GM12878 (cell line): ENCODE data around the gene GATA2.

Experiments
- BHLHE40 ChIP-seq, 2 experiments: fragments of 450-650 bp in 1 of 2; IDR thresholded peaks; 2 replicates each; pipeline ENCODE4 v1.6.1; 2011 to 2017; ENCODE audit warnings: low read depth in 2 of 2, borderline replicate concordance in 1 of 2, improper control_type of control experiment in 1 of 2, low read length in 1 of 2, mild to moderate bottlenecking in 1 of 2
- ESRRA ChIP-seq: IDR thresholded peaks from 2 replicates; pipeline ENCODE4 v1.6.1; 2012; ENCODE audit warnings: mild to moderate bottlenecking, low read length, improper control_type of control experiment
- JUND ChIP-seq: IDR thresholded peaks from 2 replicates; pipeline ENCODE4 v1.6.1; 2012; ENCODE audit warnings: low read depth, mild to moderate bottlenecking, low read length, improper control_type of control experiment, moderate library complexity
- POLR2A ChIP-seq: IDR thresholded peaks from 2 replicates; pipeline ENCODE4 v1.6.1; 2011; ENCODE audit warnings: low read depth, mild to moderate bottlenecking, low read length
- SMAD1 ChIP-seq: fragments of 450-650 bp; IDR thresholded peaks from 2 replicates; pipeline ENCODE4 v1.6.1; 2018; ENCODE audit warnings: mild to moderate bottlenecking, low read depth; ENCODE audit not compliant: partially characterized antibody
- TCF7 ChIP-seq: IDR thresholded peaks from 2 replicates; pipeline ENCODE4 v1.6.1; 2014; ENCODE audit warnings: antibody characterized with exemption, borderline replicate concordance
- ZNF207 ChIP-seq: fragments of 450-650 bp; IDR thresholded peaks from 2 replicates; pipeline ENCODE4 v1.6.1; 2014; ENCODE audit warnings: antibody characterized with exemption, mild to moderate bottlenecking, borderline replicate concordance
- TF ChIP-seq, protein P1 (sequence below): fragments of 450-650 bp; IDR thresholded peaks from 2 replicates; pipeline ENCODE4 v1.6.1; 2014; ENCODE audit warnings: mild to moderate bottlenecking
- TF ChIP-seq, protein P2 (sequence below), 3 experiments: IDR thresholded peaks in 2 of 3; conservative IDR thresholded peaks in 1 of 3; 2 replicates each; pipeline ENCODE4 v1.5.1; 2011; ENCODE audit warnings: low read depth in 3 of 3, low read length in 3 of 3, mild to moderate bottlenecking in 3 of 3, control low read depth in 2 of 3, moderate library complexity in 2 of 3, inconsistent platforms in 1 of 3, mixed read lengths in 1 of 3; ENCODE audit not compliant: control insufficient read depth in 2 of 3, insufficient read depth in 1 of 3; ENCODE audit errors: extremely low read depth in 1 of 3
- TF ChIP-seq, protein P3 (sequence below): fragments of 450-650 bp; IDR thresholded peaks from 2 replicates; pipeline ENCODE4 v1.6.1; 2018; ENCODE audit warnings: borderline replicate concordance, mild to moderate bottlenecking; ENCODE audit not compliant: partially characterized antibody
- TF ChIP-seq, protein P4 (sequence below): IDR thresholded peaks from 2 replicates; pipeline ENCODE4 v1.6.1; 2011; ENCODE audit warnings: borderline replicate concordance, low read depth, mild to moderate bottlenecking, moderate library complexity, mixed read lengths, low read length; ENCODE audit not compliant: insufficient read depth; ENCODE audit errors: extremely low read length

DNA sequence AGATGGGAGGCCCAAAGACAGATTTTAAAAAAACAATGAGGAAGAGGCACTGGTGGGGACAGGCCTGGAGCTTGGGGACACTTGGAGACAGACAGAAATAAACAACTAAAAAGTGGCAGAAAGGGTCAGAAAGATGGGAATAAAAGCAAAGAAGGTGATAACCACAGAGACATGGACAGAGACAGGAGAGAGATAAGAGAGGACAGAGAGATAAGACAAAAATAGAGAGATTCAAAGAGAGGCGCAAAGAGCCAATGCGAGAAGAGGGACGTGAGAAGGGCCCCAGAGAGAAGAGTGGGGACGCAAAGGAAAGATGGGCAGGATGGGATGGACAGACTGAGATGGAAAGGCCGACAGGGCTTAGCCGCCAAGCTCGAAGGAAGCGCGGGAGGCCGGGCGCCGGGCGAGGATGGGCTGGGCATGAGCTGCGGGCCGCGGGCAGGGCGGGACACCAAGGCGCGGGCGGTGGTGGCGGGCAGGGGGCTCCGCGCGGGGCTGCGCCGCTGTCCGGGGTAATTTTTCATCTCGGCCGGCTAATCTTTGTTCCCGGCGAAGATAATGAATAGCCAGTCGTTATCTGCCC lies 3.1 kb upstream of the GATA2 start:
- TF ChIP-seq, protein P1, sequence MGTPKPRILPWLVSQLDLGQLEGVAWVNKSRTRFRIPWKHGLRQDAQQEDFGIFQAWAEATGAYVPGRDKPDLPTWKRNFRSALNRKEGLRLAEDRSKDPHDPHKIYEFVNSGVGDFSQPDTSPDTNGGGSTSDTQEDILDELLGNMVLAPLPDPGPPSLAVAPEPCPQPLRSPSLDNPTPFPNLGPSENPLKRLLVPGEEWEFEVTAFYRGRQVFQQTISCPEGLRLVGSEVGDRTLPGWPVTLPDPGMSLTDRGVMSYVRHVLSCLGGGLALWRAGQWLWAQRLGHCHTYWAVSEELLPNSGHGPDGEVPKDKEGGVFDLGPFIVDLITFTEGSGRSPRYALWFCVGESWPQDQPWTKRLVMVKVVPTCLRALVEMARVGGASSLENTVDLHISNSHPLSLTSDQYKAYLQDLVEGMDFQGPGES = no peak
- TF ChIP-seq JUND = no peak
- no peak for TF ChIP-seq BHLHE40 (IDR thresholded peaks at IDR 0.05; ENCODE audit: borderline replicate concordance in 1 of 2, low read depth in 2 of 2, low read length in 1 of 2)
- TF ChIP-seq, protein P2, sequence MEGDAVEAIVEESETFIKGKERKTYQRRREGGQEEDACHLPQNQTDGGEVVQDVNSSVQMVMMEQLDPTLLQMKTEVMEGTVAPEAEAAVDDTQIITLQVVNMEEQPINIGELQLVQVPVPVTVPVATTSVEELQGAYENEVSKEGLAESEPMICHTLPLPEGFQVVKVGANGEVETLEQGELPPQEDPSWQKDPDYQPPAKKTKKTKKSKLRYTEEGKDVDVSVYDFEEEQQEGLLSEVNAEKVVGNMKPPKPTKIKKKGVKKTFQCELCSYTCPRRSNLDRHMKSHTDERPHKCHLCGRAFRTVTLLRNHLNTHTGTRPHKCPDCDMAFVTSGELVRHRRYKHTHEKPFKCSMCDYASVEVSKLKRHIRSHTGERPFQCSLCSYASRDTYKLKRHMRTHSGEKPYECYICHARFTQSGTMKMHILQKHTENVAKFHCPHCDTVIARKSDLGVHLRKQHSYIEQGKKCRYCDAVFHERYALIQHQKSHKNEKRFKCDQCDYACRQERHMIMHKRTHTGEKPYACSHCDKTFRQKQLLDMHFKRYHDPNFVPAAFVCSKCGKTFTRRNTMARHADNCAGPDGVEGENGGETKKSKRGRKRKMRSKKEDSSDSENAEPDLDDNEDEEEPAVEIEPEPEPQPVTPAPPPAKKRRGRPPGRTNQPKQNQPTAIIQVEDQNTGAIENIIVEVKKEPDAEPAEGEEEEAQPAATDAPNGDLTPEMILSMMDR (IDR thresholded peaks at IDR 0.05 in 2 of 3, conservative IDR thresholded peaks at IDR 0.05 in 1 of 3; ENCODE audit: control insufficient read depth in 2 of 3, extremely low read depth in 1 of 3, insufficient read depth in 1 of 3, low read depth in 3 of 3, low read length in 3 of 3) = no peak
- TF ChIP-seq, protein P3, sequence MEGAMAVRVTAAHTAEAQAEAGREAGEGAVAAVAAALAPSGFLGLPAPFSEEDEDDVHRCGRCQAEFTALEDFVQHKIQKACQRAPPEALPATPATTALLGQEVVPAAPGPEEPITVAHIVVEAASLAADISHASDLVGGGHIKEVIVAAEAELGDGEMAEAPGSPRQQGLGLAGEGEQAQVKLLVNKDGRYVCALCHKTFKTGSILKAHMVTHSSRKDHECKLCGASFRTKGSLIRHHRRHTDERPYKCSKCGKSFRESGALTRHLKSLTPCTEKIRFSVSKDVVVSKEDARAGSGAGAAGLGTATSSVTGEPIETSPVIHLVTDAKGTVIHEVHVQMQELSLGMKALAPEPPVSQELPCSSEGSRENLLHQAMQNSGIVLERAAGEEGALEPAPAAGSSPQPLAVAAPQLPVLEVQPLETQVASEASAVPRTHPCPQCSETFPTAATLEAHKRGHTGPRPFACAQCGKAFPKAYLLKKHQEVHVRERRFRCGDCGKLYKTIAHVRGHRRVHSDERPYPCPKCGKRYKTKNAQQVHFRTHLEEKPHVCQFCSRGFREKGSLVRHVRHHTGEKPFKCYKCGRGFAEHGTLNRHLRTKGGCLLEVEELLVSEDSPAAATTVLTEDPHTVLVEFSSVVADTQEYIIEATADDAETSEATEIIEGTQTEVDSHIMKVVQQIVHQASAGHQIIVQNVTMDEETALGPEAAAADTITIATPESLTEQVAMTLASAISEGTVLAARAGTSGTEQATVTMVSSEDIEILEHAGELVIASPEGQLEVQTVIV = no peak
- no peak for TF ChIP-seq ESRRA
- no peak for TF ChIP-seq TCF7
- TF ChIP-seq POLR2A = no peak
- TF ChIP-seq, protein P4, sequence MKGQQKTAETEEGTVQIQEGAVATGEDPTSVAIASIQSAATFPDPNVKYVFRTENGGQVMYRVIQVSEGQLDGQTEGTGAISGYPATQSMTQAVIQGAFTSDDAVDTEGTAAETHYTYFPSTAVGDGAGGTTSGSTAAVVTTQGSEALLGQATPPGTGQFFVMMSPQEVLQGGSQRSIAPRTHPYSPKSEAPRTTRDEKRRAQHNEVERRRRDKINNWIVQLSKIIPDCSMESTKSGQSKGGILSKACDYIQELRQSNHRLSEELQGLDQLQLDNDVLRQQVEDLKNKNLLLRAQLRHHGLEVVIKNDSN = no peak
- TF ChIP-seq ZNF207 = no peak
- no peak for TF ChIP-seq SMAD1
